ENCODE data around the gene POLR2L. TPM values are rescaled to one million over a fixed set of nuclear protein-coding genes. Genes with fewer than 3 reads are reported as not detected.

Gene POLR2L
- total RNA-seq, 1 experiment from 2014 or later, result 211 TPM

DNA sequence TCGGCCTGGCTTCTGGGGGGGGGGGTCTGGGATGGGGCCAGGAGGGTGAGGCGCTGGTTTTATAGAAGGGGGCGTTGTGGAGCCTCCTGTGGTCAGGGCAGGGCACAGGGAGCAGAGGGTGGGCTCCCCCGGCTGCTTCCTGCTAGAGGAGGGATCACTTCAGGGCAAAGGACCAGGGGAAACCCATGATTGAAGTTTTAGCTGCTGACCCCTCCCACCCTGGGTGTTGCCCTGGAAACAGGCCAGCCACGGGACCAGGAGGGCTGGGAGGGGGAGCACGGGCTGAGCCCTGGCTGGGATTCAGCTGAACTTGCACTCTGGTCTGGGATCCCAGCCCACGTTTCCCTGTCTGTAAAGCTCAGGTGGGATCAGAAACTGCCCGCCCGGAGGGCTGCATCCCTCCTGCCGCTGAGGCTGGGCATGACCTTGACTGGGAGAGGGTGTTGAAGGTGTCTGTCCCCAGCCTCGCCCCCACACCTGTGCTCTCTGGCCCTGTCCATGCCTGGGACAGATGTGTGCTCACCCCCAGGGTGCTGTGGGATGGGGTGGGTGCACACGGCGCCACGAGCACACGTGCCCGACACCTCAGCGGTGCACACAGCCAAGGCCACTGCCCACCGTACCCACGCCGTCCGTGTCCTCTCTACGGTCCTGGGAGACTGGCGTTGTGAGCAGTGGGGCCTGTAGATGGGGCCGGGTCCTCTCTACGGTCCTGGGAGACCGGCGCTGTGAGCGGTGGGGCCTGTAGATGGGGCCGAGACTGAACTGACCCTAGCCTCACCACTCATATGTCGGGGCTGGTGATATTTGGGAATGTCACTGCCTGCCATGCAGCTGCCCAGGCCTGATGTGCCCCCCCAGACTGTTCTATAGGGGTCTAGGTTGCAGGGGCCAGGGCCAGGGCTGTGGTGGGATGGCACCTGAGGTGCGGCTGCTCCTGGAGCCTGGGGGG, 2.6 kb upstream of the POLR2L start:
- DNase-seq (ENCODE audit: low read depth, low spot score) (no peak), ATAC-seq (peak; percentile 1)
- no peak overlapping the region for H2AFZ ChIP-seq (ENCODE audit: low read depth, low read length, poor library complexity, severe bottlenecking)
- TF ChIP-seq ATF3 (IDR thresholded peaks at IDR 0.05) (no peak), POLR2A (IDR thresholded peaks at IDR 0.05; ENCODE audit: borderline replicate concordance, extremely low read depth, insufficient read depth, insufficient read length) (no peak), EGR1 (IDR thresholded peaks at IDR 0.05; ENCODE audit: low read depth) (no peak), ELF1 (IDR thresholded peaks at IDR 0.05; ENCODE audit: borderline replicate concordance, low read depth) (no peak), POLR2AphosphoS5 (IDR thresholded peaks at IDR 0.05; ENCODE audit: low read depth, low read length) (no peak), SIN3A (IDR thresholded peaks at IDR 0.05; ENCODE audit: low read depth) (no peak), CBX3 (IDR thresholded peaks at IDR 0.05; ENCODE audit: low read depth) (no peak), EZH2 (IDR thresholded peaks at IDR 0.05) (no peak), EZH2phosphoT487 (IDR thresholded peaks at IDR 0.05; ENCODE audit: borderline replicate concordance) (no peak), SP1 (IDR thresholded peaks at IDR 0.05; ENCODE audit: low read depth) (no peak), YY1 (IDR thresholded peaks at IDR 0.05; ENCODE audit: extremely low read depth, insufficient replicate concordance, low read depth, low read length) (no peak), ZBTB33 (IDR thresholded peaks at IDR 0.05; ENCODE audit: extremely low read depth, insufficient replicate concordance, low read length) (no peak), FOSL1 (IDR thresholded peaks at IDR 0.05; ENCODE audit: low read depth) (no peak), CTCF (IDR thresholded peaks at IDR 0.05 in 2 of 3, conservative IDR thresholded peaks at IDR 0.05 in 1 of 3; ENCODE audit: borderline replicate concordance in 1 of 3, insufficient read depth in 1 of 3, low read depth in 2 of 3, low read length in 2 of 3) (no peak), SRF (IDR thresholded peaks at IDR 0.05; ENCODE audit: low read depth) (no peak)
- TF ChIP-seq, protein P1, sequence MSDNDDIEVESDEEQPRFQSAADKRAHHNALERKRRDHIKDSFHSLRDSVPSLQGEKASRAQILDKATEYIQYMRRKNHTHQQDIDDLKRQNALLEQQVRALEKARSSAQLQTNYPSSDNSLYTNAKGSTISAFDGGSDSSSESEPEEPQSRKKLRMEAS (IDR thresholded peaks at IDR 0.05), result no peak
- no TSS peak for BruUV-seq (replicated peaks)
- ChIA-PET CTCF (interaction anchor here (1.0 kb wide), 2 partner anchors 26 to 206 kb away, joined by 3 read pairs; partner anchors contain the start of gene PNPLA2), POLR2A (interaction anchor here (0.6 to 2.5 kb wide), 3 partner anchors 10 to 26 kb away, joined by 3 to 14 read pairs (median 11); partner anchors contain the start of gene PNPLA2), RAD21 (ENCODE audit: low non-redundant PET in 1 of 2, low total read pairs in 2 of 2, uncharacterized antibody in 2 of 2, unreplicated experiment in 2 of 2) (no interaction called here)
- H3K4me1 ChIP-seq (ENCODE audit: control insufficient read depth in 1 of 2, insufficient read depth in 2 of 2, low read length in 2 of 2), result peaks cover 26 to 53% of the 10 kb centered on the region in 2 experiments
- H4K20me1 ChIP-seq (ENCODE audit: insufficient read depth), result peaks cover 12% of the 10 kb centered on the region; the same call in 1 of the 2 replicates
- H3K27me3 ChIP-seq (ENCODE audit: insufficient read depth, low read length), result no peaks in the 10 kb centered on the region
- H3K9ac ChIP-seq (ENCODE audit: low read length), result peak overlapping the region; percentile 99
- peaks cover 40% of the 10 kb centered on the region for H3K79me2 ChIP-seq (ENCODE audit: insufficient read depth, low read length)
- peak overlapping the region; percentile 92 for H3K4me2 ChIP-seq (ENCODE audit: low read length)
- intact Hi-C loops (cut with micrococcal nuclease), result loop anchor here (5.0 kb wide), 1 partner anchor 38 kb away; the partner anchor contains the start of genes PIDD1 and RPLP2
- H3K36me3 ChIP-seq (ENCODE audit: control insufficient read depth in 1 of 2, insufficient read depth in 2 of 2, low read length in 2 of 2), result peaks cover 0 to 12% of the 10 kb centered on the region in 2 experiments; a peak in 3 of 4 replicates
- peak overlapping the region; percentile 66 to 98 for H3K4me3 ChIP-seq (replicated peaks in 1 of 2; ENCODE audit: low read depth in 1 of 2, low read length in 2 of 2)
- peak overlapping the region; percentile 97 for H3K27ac ChIP-seq (ENCODE audit: low read depth, low read length)
- H3K9me3 ChIP-seq (ENCODE audit: control insufficient read depth in 1 of 2, insufficient read depth in 1 of 2, low read depth in 1 of 2, low read length in 2 of 2), result no peaks in the 10 kb centered on the region
- no peaks in the 10 kb centered on the region for H3K9me2 ChIP-seq (ENCODE audit: insufficient read depth)
